ENCODE data around the gene CTNND2.

GRCh38 chr5:11852717-11853087 is 51.5 kb downstream of the CTNND2 start:
- no peak for TF ChIP-seq CTCF (IDR thresholded peaks at IDR 0.05)
- TF ChIP-seq EP300 (IDR thresholded peaks at IDR 0.05): no peak
- TF ChIP-seq POLR2A (IDR thresholded peaks at IDR 0.05): no peak
- no peak for TF ChIP-seq POLR2AphosphoS5 (IDR thresholded peaks at IDR 0.05)
